IMR-90 (cell line): ENCODE results near the gene FIBCD1. TPM values are rescaled to one million over a fixed set of nuclear protein-coding genes. Genes with fewer than 3 reads are reported as not detected.

Experiments
- ATAC-seq: fragments of 200-7000 bp; cut with Tn5 transposase; 2 replicates; pipeline ENCODE4 v1.9.1; 2020; ENCODE audit warnings: low read depth, mild to moderate bottlenecking, moderate library complexity
- BruUV-seq: library from RNA; stranded (reverse); fragments of 400-500 nt; replicated peaks from 2 replicates; lab custom pipeline; 2021; lab: Mats Ljungman, UMichigan
- CTCF ChIA-PET: fragments of 300-600 bp; formaldehyde crosslinking; extraction: SDS; loops from one replicate; lab custom pipeline; 2021; ENCODE audit warnings: antibody characterized with exemption; lab: Yijun Ruan, JAX
- POLR2A ChIA-PET: fragments of 300-600 bp; sonication (Branson Sonifier 250); formaldehyde crosslinking; loops from one replicate; lab custom pipeline; 2022; ENCODE audit warnings: antibody characterized with exemption; ENCODE audit not compliant: unreplicated experiment; lab: Charles Lee
- DNase-seq: peaks from one replicate; pipeline ENCODE4 v3.0.0; 2013
- H2AFZ ChIP-seq: replicated peaks from 2 replicates; pipeline ENCODE3; 2013; ENCODE audit warnings: low read length, mild to moderate bottlenecking; ENCODE audit not compliant: poor library complexity
- H2AK5ac ChIP-seq: 2 replicates; pipeline ENCODE4 v1.6.1; 2013; ENCODE audit warnings: low read depth, low read length, inconsistent platforms
- H2AK9ac ChIP-seq: replicated peaks from 2 replicates; pipeline ENCODE3; 2013; ENCODE audit warnings: mild to moderate bottlenecking, low read depth, low read length, moderate library complexity; ENCODE audit not compliant: poor library complexity
- H2BK120ac ChIP-seq: 2 replicates; pipeline ENCODE4 v1.6.1; 2013; ENCODE audit warnings: low read depth, low read length, inconsistent platforms
- H2BK15ac ChIP-seq: 3 replicates; pipeline ENCODE4 v1.6.1; 2013; ENCODE audit warnings: low read depth, low read length, inconsistent platforms
- H2BK20ac ChIP-seq: 2 replicates; pipeline ENCODE4 v1.6.1; 2013; ENCODE audit warnings: low read depth, mild to moderate bottlenecking, inconsistent platforms, low read length, moderate library complexity
- H2BK5ac ChIP-seq: 2 replicates; pipeline ENCODE4 v1.6.1; 2013; ENCODE audit warnings: mild to moderate bottlenecking, low read depth, low read length, inconsistent platforms; ENCODE audit not compliant: poor library complexity, severe bottlenecking
- H3K14ac ChIP-seq: replicated peaks from 2 replicates; pipeline ENCODE4 v1.6.1; 2013; ENCODE audit warnings: low read depth, low read length, inconsistent platforms
- H3K18ac ChIP-seq: 2 replicates; pipeline ENCODE4 v1.6.1; 2013; ENCODE audit warnings: low read depth, low read length, control low read depth
- H3K23ac ChIP-seq: 2 replicates; pipeline ENCODE4 v1.6.1; 2013; ENCODE audit warnings: low read depth, low read length, inconsistent platforms
- H3K27ac ChIP-seq: 2 replicates; pipeline ENCODE4 v1.5.1; 2013; ENCODE audit warnings: mild to moderate bottlenecking, control low read depth, low read length; ENCODE audit not compliant: insufficient read depth
- H3K27me3 ChIP-seq: 2 replicates; pipeline ENCODE4 v1.6.1; 2013; ENCODE audit warnings: low read length; ENCODE audit not compliant: control insufficient read depth, insufficient read depth
- H3K36me3 ChIP-seq: 2 replicates; pipeline ENCODE4 v1.6.1; 2013; ENCODE audit warnings: low read length, mixed read lengths; ENCODE audit not compliant: control insufficient read depth, insufficient read depth
- H3K4ac ChIP-seq: 2 replicates; pipeline ENCODE4 v1.6.1; 2013; ENCODE audit warnings: low read depth, low read length, inconsistent platforms
- H3K4me1 ChIP-seq: 2 replicates; pipeline ENCODE4 v1.6.1; 2013; ENCODE audit warnings: low read length, mixed read lengths; ENCODE audit not compliant: control insufficient read depth, insufficient read depth
- H3K4me2 ChIP-seq: 2 replicates; pipeline ENCODE4 v1.6.1; 2013; ENCODE audit warnings: low read depth, mild to moderate bottlenecking, control low read depth, low read length, moderate library complexity
- H3K4me3 ChIP-seq: 2 replicates; pipeline ENCODE4 v1.5.1; 2013; ENCODE audit warnings: low read depth, mild to moderate bottlenecking, control low read depth, low read length, moderate library complexity; ENCODE audit not compliant: insufficient read depth
- H3K56ac ChIP-seq: 2 replicates; pipeline ENCODE4 v1.6.1; 2013; ENCODE audit warnings: low read length, inconsistent platforms; ENCODE audit not compliant: insufficient read depth; ENCODE audit errors: extremely low read depth
- H3K79me1 ChIP-seq, 2 experiments: 2 replicates each; pipeline ENCODE4 v1.6.1; 2013; ENCODE audit warnings: low read length in 2 of 2, inconsistent platforms in 1 of 2, low read depth in 1 of 2
- H3K9ac ChIP-seq: 2 replicates; pipeline ENCODE4 v1.6.1; 2013; ENCODE audit warnings: low read depth, low read length, control low read depth
- H3K9me1 ChIP-seq: 2 replicates; pipeline ENCODE4 v1.6.1; 2013; ENCODE audit warnings: low read length, inconsistent platforms; ENCODE audit not compliant: insufficient read depth
- H3K9me3 ChIP-seq: 2 replicates; pipeline ENCODE4 v1.6.1; 2013; ENCODE audit warnings: low read length; ENCODE audit not compliant: control insufficient read depth, insufficient read depth
- H4K20me1 ChIP-seq: 2 replicates; pipeline ENCODE4 v1.6.1; 2013; ENCODE audit warnings: low read length, inconsistent platforms; ENCODE audit not compliant: insufficient read depth
- H4K5ac ChIP-seq: 2 replicates; pipeline ENCODE4 v1.6.1; 2013; ENCODE audit warnings: mild to moderate bottlenecking, low read depth, low read length, control low read depth
- H4K8ac ChIP-seq, 2 experiments: 2 replicates each; pipeline ENCODE4 v1.6.1; 2013; ENCODE audit warnings: low read depth in 2 of 2, low read length in 2 of 2, control low read depth in 1 of 2, inconsistent platforms in 1 of 2
- H4K91ac ChIP-seq: 2 replicates; pipeline ENCODE4 v1.6.1; 2013; ENCODE audit warnings: low read depth, low read length, inconsistent platforms; ENCODE audit not compliant: insufficient read depth
- CEBPB ChIP-seq: IDR thresholded peaks from 2 replicates; pipeline ENCODE4 v1.6.1; 2012; ENCODE audit warnings: low read depth, low read length, improper control_type of control experiment
- CHD1 ChIP-seq: IDR thresholded peaks from 2 replicates; pipeline ENCODE4 v1.6.1; 2012; ENCODE audit warnings: low read depth, low read length, improper control_type of control experiment
- POLR2A ChIP-seq: IDR thresholded peaks from 2 replicates; pipeline ENCODE4 v1.6.1; 2012; ENCODE audit warnings: mild to moderate bottlenecking, low read depth, low read length
- WGBS, 2 experiments: methylation state at CpG; one replicate each; pipeline versions ENCODE4 v1.1.5 to v1.1.7; 2013; ENCODE audit warnings: missing lambda C conversion rate in 2 of 2; ENCODE audit not compliant: insufficient read length in 1 of 2; ENCODE audit errors: extremely low coverage in 2 of 2; 5-methylcytosine and 5-hydroxymethylcytosine counted together
- dilution Hi-C: fragments of 300-500 bp; cut with HindIII; formaldehyde crosslinking; loops from one replicate; pipeline ENCODE4 v1.14.3; 2018; ENCODE audit warnings: low sequenced_read_pairs; ENCODE audit not compliant: unreplicated experiment
- in situ Hi-C: fragments of 300-500 bp; cut with MboI; formaldehyde crosslinking; loops from 3 replicates; pipeline ENCODE4 v1.14.3; 2019; ENCODE audit warnings: low sequenced_read_pairs, inconsistent platforms, mixed read lengths
- intact Hi-C: fragments of 100-400 bp; cut with micrococcal nuclease; formaldehyde crosslinking; loops from 2 replicates; pipeline ENCODE4 v1.10.0; 2022
- polyA plus RNA-seq, 3 experiments: library from polyadenylated mRNA; depleted of rRNA; stranded (reverse); fragments of >200 nt; gene quantifications; 2 replicates each; pipeline ENCODE4 v1.2.3, GENCODE V29; 2012; ENCODE audit warnings: low replicate concordance in 1 of 3
- total RNA-seq: library from RNA; depleted of rRNA; stranded (reverse); fragments of >200 nt; gene quantifications from 2 replicates; pipeline ENCODE4 v1.2.3, GENCODE V29; 2012

FIBCD1 gene
- total and polyA plus RNA-seq, 2 of the 4 experiments (the other 2 are of a cell fraction) = 1.1 to 10.1 TPM

DNA sequence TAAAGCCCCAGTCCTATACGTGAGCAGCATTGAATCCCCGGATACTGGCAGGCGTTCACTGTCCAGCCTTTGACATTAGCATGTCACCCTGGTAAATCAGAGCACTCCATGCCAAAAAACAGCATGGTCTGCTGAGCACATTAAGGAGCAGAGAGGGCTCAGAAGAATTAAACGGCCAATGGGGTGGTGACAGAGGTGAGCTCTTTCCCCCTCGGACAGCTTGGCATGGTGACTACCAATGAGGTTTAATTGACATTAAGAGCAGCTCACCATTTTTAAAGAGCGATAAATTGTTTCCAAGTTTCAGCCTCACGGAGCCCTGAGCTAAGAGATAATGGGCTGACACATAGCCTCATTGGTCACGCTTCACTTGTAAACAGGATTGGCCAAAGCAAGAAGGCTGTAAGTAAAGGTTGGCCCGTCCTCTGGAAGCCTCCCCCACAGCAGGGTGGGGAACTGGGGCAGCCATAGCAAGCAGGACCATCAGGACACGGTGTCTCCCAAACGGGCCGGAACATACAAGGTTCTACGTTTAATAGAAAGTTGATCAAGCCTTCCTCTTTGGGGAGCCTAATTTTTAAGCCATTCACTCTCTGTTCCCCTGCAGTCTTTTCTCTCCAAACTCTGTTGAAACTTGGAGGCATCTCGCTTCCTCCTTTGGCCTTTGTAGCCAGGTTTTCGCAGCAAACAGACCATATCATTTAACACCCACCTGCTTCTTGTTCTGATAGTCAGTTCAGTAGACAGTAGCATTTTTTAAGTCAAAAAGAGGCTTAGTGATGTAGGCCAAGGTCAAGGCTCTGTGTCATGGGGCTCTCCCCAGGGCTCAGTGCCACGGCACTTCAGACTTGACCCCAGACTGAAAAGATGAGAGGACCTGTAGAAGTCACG, 68.3 kb downstream of the FIBCD1 start:
- intact Hi-C loops (loop anchor here (1.0 to 2.0 kb wide), 2 partner anchors 70 to 176 kb away; no protein-coding TSS in a partner anchor), in situ Hi-C loops (no loop called here), dilution Hi-C loops (no loop called here)
- no peak overlapping the region for H3K27ac ChIP-seq
- H2BK20ac ChIP-seq = no peak overlapping the region
- H2AK5ac ChIP-seq = no peak overlapping the region
- H3K23ac ChIP-seq = no peak overlapping the region
- ATAC-seq (no peak), DNase-seq (no peak)
- no peak overlapping the region for H4K5ac ChIP-seq
- ChIA-PET CTCF (interaction anchor here (0.6 to 1.7 kb wide), 5 partner anchors 12 to 170 kb away, joined by 4 to 11 read pairs (median 4); no protein-coding TSS in a partner anchor), POLR2A (no interaction called here)
- no peak overlapping the region for H4K8ac ChIP-seq
- H3K4me3 ChIP-seq = no peak overlapping the region
- no TSS peak for BruUV-seq
- no peak overlapping the region for H3K56ac ChIP-seq
- H3K36me3 ChIP-seq = peaks cover 62% of the 10 kb centered on the region
- peaks cover 43 to 91% of the 10 kb centered on the region in 2 experiments for H3K79me1 ChIP-seq
- peaks cover 2% of the 10 kb centered on the region; the same call in 1 of the 2 replicates for H3K4me1 ChIP-seq
- no peaks in the 10 kb centered on the region for H3K9me1 ChIP-seq
- H4K20me1 ChIP-seq = peaks cover 55% of the 10 kb centered on the region
- TF ChIP-seq CEBPB (no peak), POLR2A (no peak), CHD1 (no peak)
- no peaks in the 10 kb centered on the region for H3K27me3 ChIP-seq
- H3K4me2 ChIP-seq = no peak overlapping the region
- no peak overlapping the region for H2AFZ ChIP-seq
- H2BK5ac ChIP-seq = no peak overlapping the region
- no peak overlapping the region for H3K4ac ChIP-seq
- no peaks in the 10 kb centered on the region for H3K9me3 ChIP-seq
- no peak overlapping the region for H4K91ac ChIP-seq
- H2BK120ac ChIP-seq = no peak overlapping the region
- 100% methylated on average over 3 of the region's 17 CpGs; no CpG with 5 or more reads in 1 of the 2 experiments for WGBS, 2 experiments
- H2AK9ac ChIP-seq = no peak overlapping the region
- no peak overlapping the region for H3K9ac ChIP-seq
- no peak overlapping the region for H3K14ac ChIP-seq
- no peak overlapping the region for H2BK15ac ChIP-seq
- no peak overlapping the region for H3K18ac ChIP-seq
